ENCODE data around the gene HBM.
A peak's percentile ranks its signal among the peaks of the same experiment; 100 is the strongest.
"Not testable (repeated sequence)": the region's sequence is repeated elsewhere in the genome, so short reads cannot be mapped to it uniquely, and the experiment has no call there.

HBM gene

DNA sequence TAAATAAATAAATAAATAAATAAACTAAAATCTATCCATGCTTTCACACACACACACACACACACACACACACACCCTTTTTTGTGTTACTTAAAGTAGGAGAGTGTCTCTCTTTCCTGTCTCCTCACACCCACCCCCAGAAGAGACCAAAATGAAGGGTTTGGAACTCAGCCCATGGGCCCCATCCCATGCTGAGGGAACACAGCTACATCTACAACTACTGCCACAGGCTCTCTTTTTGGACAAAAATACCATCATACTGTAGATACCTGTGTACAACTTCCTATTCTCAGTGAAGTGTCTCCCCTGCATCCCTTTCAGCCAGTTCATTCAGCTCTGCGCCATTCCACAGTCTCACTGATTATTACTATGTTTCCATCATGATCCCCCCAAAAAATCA is 5.0 kb downstream of the HBM start:
- no peak for DNase-seq

DNA sequence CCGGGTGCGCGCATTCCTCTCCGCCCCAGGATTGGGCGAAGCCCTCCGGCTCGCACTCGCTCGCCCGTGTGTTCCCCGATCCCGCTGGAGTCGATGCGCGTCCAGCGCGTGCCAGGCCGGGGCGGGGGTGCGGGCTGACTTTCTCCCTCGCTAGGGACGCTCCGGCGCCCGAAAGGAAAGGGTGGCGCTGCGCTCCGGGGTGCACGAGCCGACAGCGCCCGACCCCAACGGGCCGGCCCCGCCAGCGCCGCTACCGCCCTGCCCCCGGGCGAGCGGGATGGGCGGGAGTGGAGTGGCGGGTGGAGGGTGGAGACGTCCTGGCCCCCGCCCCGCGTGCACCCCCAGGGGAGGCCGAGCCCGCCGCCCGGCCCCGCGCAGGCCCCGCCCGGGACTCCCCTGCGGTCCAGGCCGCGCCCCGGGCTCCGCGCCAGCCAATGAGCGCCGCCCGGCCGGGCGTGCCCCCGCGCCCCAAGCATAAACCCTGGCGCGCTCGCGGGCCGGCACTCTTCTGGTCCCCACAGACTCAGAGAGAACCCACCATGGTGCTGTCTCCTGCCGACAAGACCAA is 6.7 kb downstream of the HBM start, which contains the start of gene HBA2:
TSS of gene HBA2 (plus strand) at position 503 of the 568 bp plus-strand sequence. CDS start at position 540, 37 bp downstream.
- not testable (repeated sequence) for DNase-seq

DNA sequence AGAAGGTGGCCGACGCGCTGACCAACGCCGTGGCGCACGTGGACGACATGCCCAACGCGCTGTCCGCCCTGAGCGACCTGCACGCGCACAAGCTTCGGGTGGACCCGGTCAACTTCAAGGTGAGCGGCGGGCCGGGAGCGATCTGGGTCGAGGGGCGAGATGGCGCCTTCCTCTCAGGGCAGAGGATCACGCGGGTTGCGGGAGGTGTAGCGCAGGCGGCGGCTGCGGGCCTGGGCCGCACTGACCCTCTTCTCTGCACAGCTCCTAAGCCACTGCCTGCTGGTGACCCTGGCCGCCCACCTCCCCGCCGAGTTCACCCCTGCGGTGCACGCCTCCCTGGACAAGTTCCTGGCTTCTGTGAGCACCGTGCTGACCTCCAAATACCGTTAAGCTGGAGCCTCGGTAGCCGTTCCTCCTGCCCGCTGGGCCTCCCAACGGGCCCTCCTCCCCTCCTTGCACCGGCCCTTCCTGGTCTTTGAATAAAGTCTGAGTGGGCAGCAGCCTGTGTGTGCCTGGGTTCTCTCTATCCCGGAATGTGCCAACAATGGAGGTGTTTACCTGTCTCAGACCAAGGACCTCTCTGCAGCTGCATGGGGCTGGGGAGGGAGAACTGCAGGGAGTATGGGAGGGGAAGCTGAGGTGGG is 7.6 kb downstream of the HBM start:
- DNase-seq, result not testable (repeated sequence)

DNA sequence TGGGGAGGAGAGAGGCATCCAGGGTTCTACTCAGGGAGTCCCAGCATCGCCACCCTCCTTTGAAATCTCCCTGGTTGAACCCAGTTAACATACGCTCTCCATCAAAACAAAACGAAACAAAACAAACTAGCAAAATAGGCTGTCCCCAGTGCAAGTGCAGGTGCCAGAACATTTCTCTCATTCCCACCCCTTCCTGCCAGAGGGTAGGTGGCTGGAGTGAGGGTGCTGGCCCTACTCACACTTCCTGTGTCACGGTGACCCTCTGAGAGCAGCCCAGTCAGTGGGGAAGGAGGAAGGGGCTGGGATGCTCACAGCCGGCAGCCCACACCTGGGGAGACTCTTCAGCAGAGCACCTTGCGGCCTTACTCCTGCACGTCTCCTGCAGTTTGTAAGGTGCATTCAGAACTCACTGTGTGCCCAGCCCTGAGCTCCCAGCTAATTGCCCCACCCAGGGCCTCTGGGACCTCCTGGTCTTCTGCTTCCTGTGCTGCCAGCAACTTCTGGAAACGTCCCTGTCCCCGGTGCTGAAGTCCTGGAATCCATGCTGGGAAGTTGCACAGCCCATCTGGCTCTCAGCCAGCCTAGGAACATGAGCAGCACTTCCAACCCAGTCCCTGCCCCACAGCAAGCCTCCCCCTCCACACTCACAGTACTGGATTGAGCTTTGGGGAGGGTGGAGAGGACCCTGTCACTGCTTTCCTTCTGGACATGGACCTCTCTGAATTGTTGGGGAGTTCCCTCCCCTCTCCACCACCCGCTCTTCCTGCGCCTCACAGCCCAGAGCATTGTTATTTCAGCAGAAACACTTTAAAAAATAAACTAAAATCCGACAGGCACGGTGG is 8.4 kb downstream of the HBM start:
- DNase-seq, result not testable (repeated sequence)

DNA sequence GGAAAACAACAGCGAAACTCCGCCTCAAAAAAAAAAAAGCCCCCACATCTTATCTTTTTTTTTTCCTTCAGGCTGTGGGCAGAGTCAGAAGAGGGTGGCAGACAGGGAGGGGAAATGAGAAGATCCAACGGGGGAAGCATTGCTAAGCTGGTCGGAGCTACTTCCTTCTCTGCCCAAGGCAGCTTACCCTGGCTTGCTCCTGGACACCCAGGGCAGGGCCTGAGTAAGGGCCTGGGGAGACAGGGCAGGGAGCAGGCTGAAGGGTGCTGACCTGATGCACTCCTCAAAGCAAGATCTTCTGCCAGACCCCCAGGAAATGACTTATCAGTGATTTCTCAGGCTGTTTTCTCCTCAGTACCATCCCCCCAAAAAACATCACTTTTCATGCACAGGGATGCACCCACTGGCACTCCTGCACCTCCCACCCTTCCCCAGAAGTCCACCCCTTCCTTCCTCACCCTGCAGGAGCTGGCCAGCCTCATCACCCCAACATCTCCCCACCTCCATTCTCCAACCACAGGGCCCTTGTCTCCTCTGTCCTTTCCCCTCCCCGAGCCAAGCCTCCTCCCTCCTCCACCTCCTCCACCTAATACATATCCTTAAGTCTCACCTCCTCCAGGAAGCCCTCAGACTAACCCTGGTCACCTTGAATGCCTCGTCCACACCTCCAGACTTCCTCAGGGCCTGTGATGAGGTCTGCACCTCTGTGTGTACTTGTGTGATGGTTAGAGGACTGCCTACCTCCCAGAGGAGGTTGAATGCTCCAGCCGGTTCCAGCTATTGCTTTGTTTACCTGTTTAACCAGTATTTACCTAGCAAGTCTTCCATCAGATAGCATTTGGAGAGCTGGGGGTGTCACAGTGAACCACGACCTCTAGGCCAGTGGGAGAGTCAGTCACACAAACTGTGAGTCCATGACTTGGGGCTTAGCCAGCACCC is 9.5 kb downstream of the HBM start:
- DNase-seq, result no peak

DNA sequence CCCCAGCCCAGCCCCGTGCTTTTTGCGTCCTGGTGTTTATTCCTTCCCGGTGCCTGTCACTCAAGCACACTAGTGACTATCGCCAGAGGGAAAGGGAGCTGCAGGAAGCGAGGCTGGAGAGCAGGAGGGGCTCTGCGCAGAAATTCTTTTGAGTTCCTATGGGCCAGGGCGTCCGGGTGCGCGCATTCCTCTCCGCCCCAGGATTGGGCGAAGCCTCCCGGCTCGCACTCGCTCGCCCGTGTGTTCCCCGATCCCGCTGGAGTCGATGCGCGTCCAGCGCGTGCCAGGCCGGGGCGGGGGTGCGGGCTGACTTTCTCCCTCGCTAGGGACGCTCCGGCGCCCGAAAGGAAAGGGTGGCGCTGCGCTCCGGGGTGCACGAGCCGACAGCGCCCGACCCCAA is 10.2 kb downstream of the HBM start:
- not testable (repeated sequence) for DNase-seq

DNA sequence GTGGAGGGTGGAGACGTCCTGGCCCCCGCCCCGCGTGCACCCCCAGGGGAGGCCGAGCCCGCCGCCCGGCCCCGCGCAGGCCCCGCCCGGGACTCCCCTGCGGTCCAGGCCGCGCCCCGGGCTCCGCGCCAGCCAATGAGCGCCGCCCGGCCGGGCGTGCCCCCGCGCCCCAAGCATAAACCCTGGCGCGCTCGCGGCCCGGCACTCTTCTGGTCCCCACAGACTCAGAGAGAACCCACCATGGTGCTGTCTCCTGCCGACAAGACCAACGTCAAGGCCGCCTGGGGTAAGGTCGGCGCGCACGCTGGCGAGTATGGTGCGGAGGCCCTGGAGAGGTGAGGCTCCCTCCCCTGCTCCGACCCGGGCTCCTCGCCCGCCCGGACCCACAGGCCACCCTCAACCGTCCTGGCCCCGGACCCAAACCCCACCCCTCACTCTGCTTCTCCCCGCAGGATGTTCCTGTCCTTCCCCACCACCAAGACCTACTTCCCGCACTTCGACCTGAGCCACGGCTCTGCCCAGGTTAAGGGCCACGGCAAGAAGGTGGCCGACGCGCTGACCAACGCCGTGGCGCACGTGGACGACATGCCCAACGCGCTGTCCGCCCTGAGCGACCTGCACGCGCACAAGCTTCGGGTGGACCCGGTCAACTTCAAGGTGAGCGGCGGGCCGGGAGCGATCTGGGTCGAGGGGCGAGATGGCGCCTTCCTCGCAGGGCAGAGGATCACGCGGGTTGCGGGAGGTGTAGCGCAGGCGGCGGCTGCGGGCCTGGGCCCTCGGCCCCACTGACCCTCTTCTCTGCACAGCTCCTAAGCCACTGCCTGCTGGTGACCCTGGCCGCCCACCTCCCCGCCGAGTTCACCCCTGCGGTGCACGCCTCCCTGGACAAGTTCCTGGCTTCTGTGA is 11.0 kb downstream of the HBM start, which contains the start of gene HBA1:
TSS of gene HBA1 (plus strand) at position 204 of the 906 bp plus-strand sequence. CDS start at position 241, 37 bp downstream.
- not testable (repeated sequence) for DNase-seq

DNA sequence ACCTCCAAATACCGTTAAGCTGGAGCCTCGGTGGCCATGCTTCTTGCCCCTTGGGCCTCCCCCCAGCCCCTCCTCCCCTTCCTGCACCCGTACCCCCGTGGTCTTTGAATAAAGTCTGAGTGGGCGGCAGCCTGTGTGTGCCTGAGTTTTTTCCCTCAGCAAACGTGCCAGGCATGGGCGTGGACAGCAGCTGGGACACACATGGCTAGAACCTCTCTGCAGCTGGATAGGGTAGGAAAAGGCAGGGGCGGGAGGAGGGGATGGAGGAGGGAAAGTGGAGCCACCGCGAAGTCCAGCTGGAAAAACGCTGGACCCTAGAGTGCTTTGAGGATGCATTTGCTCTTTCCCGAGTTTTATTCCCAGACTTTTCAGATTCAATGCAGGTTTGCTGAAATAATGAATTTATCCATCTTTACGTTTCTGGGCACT is 11.6 kb downstream of the HBM start:
- DNase-seq, result no peak

DNA sequence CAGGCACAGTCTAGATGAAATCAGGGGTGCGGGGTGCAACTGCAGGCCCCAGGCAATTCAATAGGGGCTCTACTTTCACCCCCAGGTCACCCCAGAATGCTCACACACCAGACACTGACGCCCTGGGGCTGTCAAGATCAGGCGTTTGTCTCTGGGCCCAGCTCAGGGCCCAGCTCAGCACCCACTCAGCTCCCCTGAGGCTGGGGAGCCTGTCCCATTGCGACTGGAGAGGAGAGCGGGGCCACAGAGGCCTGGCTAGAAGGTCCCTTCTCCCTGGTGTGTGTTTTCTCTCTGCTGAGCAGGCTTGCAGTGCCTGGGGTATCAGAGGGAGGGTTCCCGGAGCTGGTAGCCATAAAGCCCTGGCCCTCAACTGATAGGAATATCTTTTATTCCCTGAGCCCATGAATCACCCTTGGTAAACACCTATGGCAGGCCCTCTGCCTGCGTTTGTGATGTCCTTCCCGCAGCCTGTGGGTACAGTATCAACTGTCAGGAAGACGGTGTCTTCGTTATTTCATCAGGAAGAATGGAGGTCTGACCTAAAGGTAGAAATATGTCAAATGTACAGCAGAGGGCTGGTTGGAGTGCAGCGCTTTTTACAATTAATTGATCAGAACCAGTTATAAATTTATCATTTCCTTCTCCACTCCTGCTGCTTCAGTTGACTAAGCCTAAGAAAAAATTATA is 12.3 kb downstream of the HBM start:
- DNase-seq, result no peak

DNA sequence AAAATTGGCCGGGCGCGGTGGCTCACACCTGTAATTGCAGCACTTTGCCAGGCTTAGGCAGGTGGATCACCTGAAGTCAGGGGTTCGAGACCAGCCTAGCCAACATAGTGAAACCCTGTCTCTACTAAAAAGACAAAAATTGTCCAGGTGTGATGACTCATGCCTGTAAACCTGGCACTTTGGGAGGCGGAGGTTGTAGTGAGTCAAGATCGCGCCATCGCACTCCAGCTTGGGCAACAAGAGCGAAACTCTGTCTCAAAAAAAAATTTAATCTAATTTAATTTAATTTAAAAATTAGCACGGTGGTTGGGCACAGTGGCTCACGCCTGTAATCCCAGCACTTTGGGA is 12.9 kb downstream of the HBM start:
- no peak for DNase-seq

DNA sequence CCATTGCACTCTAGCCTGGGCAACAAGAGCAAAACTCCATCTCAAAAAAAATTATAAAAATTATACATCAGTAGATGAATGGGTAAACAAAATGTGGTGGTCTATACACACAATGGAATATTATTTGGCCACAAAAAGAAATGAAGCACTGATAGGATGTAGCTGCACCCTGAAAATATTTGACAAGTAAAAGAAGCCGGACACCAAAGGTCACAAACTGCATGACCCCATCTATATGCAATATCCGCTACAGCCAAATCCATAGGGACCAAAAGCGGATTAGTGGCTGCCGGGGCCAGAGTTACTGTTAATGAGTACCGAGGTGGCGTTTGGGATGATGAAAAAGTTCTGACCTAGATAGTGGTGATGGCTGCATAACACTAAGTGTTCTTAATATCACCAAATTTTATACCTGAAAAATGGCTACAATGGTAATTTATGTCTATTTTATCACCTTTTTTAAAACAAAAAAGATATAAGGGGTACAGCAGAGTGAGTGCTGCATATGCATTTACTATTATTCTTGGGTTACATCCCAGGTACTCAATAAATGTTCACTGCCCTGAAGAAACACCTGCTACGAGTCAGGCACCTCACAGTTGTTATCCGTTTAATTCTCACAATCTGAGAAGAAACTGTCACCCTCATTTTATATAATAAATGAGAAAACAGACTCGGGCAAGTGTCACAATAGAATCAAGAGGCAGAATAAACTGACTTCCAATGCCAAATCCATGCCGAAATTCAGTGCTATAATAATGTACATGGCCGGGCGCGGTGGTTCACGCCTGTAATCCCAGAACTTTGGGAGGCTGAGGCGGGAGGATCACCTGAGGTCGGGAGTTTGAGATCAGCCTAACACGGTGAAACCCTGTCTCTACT is 13.7 kb downstream of the HBM start:
- DNase-seq, result no peak

DNA sequence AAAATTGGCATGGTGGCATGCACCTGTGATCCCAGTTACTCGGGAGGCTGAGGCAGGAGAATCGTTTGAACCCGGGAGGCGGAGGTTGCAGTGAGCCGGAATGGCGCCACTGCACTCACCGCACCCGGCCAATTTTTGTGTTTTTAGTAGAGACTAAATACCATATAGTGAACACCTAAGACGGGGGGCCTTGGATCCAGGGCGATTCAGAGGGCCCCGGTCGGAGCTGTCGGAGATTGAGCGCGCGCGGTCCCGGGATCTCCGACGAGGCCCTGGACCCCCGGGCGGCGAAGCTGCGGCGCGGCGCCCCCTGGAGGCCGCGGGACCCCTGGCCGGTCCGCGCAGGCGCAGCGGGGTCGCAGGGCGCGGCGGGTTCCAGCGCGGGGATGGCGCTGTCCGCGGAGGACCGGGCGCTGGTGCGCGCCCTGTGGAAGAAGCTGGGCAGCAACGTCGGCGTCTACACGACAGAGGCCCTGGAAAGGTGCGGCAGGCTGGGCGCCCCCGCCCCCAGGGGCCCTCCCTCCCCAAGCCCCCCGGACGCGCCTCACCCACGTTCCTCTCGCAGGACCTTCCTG is 14.4 kb downstream of the HBM start, which contains the start of gene HBQ1:
TSS of gene HBQ1 (plus strand) at position 359 of the 575 bp plus-strand sequence. CDS start at position 387, 28 bp downstream.
- peak; percentile 14 for DNase-seq

DNA sequence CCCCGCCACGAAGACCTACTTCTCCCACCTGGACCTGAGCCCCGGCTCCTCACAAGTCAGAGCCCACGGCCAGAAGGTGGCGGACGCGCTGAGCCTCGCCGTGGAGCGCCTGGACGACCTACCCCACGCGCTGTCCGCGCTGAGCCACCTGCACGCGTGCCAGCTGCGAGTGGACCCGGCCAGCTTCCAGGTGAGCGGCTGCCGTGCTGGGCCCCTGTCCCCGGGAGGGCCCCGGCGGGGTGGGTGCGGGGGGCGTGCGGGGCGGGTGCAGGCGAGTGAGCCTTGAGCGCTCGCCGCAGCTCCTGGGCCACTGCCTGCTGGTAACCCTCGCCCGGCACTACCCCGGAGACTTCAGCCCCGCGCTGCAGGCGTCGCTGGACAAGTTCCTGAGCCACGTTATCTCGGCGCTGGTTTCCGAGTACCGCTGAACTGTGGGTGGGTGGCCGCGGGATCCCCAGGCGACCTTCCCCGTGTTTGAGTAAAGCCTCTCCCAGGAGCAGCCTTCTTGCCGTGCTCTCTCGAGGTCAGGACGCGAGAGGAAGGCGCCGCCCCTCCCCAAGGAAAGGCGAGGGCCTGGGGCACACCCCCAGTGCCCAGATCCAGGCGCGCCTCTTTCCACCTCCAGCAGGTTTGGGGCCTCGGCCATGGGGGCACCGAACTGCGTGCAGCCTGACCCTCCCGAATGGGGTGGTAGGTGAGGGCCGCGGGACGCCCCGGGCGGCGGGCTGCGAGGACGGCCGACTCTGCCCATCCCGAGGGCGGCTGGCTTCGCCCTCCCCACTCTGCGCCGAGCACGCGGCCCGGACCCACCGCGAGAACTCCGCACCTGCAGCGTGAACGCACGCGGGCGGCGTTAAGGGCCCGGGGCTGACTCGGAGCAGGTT is 15.1 kb downstream of the HBM start:
- peak; percentile 87 for DNase-seq

DNA sequence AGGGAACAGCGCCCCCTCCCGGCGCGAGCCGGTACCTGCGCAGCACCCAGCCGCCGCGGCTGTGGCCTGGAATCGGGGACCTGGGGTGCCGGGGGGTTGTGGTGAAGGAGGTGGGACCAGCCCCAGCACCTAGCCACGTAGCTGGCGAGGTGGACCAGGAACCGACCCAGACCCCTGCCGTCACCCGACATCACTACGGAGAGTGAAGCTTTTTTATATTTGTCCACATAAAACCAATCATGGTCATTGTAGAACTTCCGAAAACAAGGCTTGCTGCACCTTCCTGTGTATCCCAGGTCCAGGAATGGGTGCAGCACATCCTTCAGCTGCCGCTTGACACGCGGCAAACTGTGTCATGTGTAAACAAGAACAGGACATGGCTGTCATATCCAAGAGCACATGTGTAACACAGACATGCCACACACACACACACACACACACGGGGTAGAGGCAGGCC is 15.8 kb downstream of the HBM start:
- DNase-seq, result no peak

DNA sequence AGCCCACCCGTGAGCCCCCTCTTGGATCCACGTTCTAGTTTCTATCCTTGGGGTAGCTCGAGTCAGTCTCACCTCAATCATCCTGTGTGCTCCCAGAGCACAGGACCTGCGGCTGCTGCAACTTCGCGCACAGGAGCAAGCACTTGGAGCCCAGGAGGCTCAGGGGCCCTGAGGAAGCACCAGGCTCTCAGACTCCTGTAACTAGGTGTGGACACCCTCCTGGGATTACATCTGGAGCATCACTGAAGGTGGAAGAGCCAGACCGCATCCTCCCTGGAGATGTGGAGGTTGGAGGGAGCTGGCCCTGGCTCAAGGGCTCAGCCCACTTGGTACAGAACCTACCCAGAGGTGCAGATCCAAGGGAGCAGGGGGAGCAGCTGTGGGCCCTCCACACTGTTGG is 17.2 kb downstream of the HBM start:
- no peak for DNase-seq

DNA sequence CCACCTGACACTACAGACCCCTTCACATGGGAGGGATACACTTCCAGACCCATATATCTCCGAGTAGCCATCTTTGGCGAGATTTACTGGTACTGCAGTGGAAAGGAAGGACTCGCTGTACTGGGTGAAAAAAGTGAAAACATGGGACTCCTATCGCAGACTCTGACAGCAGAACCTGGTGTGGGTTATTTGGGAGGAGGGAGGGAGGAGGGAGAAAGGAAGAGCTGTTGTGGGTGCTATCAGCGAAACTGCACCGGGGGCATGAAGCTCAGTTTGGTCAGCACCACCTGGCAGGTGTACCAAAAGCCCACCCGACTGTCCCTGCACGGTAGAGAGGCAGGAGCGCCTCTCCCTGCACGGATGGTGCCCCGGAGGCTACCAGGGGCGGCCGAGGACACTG is 19.4 kb downstream of the HBM start:
- no peak for DNase-seq

DNA sequence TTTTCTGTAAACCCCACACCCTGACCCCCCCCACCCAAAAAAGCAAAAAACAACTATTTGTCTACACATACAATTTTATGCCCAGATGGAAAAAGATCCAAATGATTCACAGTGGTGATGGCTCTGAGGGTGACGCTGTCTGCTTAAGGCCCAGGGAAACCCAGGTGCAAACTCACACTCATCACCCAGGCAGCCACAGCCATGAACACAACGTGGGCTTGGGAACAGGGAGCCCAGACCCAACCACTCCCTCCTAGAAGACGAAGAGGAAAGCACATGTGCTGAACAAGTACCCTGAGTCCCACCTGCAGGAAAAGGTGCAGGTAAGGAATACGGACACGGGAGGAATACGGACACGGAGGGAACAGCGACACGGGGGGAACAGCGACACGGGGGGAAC is 19.9 kb downstream of the HBM start:
- DNase-seq, result no peak

DNA sequence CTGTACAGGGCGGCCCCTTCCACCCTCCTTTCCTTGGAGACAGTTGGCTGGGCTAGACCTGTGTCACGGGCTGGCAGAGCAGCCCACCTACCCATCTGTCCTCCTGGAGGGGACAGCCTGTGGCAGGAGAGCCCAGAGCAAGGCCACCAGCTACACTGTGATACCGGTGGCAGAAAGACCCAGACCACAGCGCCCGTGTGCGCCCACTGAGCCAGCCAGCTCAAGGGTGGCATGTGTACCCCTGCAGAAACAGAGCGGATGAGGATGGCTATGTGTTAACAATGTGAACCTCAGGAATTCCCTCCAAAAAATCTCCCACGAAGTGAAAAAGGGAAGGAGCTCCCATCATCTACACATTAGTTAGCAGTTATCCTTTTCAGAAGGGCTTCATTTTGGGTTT is 21.6 kb downstream of the HBM start:
- no peak for DNase-seq
